Naive thymus-derived CD4-positive, alpha-beta T cell (primary cell): Measurements from ENCODE around the gene GPR171. TPM values are rescaled to one million over a fixed set of nuclear protein-coding genes. Genes with fewer than 3 reads are reported as not detected.

Experiments
- polyA plus RNA-seq, 2 donors: library from polyadenylated mRNA; unstranded; fragments of 300-500 nt; fragmentation: Illumina TruSeq; gene quantifications; one replicate each; pipeline ENCODE4 v1.2.3, GENCODE V29; 2021
- total RNA-seq, 6 experiments: library from RNA in 5 of 6; stranded (reverse) in 5 of 6; gene quantifications; 1 replicate in 5 of 6; 2 replicates in 1 of 6; pipeline ENCODE4 v1.2.3 and lab custom pipeline; 2021 to 2026

Gene GPR171
- total and polyA plus RNA-seq, 7 experiments from 2014 or later, result 16.0 to 251 (median 65.5) TPM

Other genes starting within 250 kb of the GPR171 start
- gene CLRN1, start 230.5 kb downstream of the GPR171 start, total RNA-seq, result not detected
- gene CLRN1, start 230.5 kb downstream of the GPR171 start, polyA plus RNA-seq, result not detected
- 1 to 10 TPM in 2 of 5 experiments, under 1 TPM in 3; 0.32 to 4.9 (median 0.68) TPM for gene MED12L, start 117.6 kb downstream of the GPR171 start, total RNA-seq
- not detected for gene MED12L, start 117.6 kb downstream of the GPR171 start, polyA plus RNA-seq
- gene P2RY14, start 75.3 kb upstream of the GPR171 start, total RNA-seq, result 1 to 10 TPM in 2 of 5 experiments, under 1 TPM in 2, not detected in 1; 0.19 to 5.7 (median 1.1) TPM
- under 1 TPM in 1 of 2 donors, not detected in 1; 0.11 TPM for gene P2RY14, start 75.3 kb upstream of the GPR171 start, polyA plus RNA-seq
- not detected for gene GPR87, start 113.6 kb upstream of the GPR171 start, total RNA-seq
- not detected for gene GPR87, start 113.6 kb upstream of the GPR171 start, polyA plus RNA-seq
- gene P2RY13, start 126.3 kb upstream of the GPR171 start, total RNA-seq, result 10 to 100 TPM in 1 of 5 experiments, under 1 TPM in 1, not detected in 3; 0.13 to 11.4 TPM
- gene P2RY13, start 126.3 kb upstream of the GPR171 start, polyA plus RNA-seq, result not detected
- under 1 TPM in 1 of 5 experiments, not detected in 4; 0.39 TPM for gene P2RY12, start 181.5 kb upstream of the GPR171 start, total RNA-seq
- not detected for gene P2RY12, start 181.5 kb upstream of the GPR171 start, polyA plus RNA-seq